C4-2B (cell line): Measurements from ENCODE around the gene AFF3.

Experiments used
- H3K27ac ChIP-seq: fragments of 450-650 bp; 2 replicates; pipeline ENCODE4 v1.5.1; 2017
- CTCF ChIP-seq: fragments of 450-650 bp; conservative IDR thresholded peaks from 2 replicates; pipeline ENCODE4 v1.5.1; 2017; ENCODE audit warnings: mild to moderate bottlenecking
- ZFX ChIP-seq: fragments of 450-650 bp; IDR thresholded peaks from 2 replicates; pipeline ENCODE4 v1.6.1; 2017

AFF3 gene

GRCh38 chr2:99688699-99689098 lies 453.7 kb downstream of the AFF3 start:
- H3K27ac ChIP-seq, result no peak overlapping the region
- no peak for TF ChIP-seq CTCF
- no peak for TF ChIP-seq ZFX

- TF ChIP-seq CTCF (no peak), ZFX (no peak)
- H3K27ac ChIP-seq, result no peak overlapping the region
Measured at GRCh38 chr2:99682275-99683060, 459.9 kb downstream of the AFF3 start.

GRCh38 chr2:99680946-99681345 lies 461.4 kb downstream of the AFF3 start:
- no peak overlapping the region for H3K27ac ChIP-seq
- TF ChIP-seq ZFX (no peak), CTCF (no peak)

- TF ChIP-seq CTCF (no peak), ZFX (no peak)
- H3K27ac ChIP-seq, result no peak overlapping the region
Measured at GRCh38 chr2:99679518-99679917, 462.9 kb downstream of the AFF3 start.

- TF ChIP-seq ZFX (no peak), CTCF (no peak)
- H3K27ac ChIP-seq, result no peak overlapping the region
Measured at GRCh38 chr2:99678625-99679024, 463.8 kb downstream of the AFF3 start.

GRCh38 chr2:99677814-99678213 lies 464.6 kb downstream of the AFF3 start:
- no peak overlapping the region for H3K27ac ChIP-seq
- TF ChIP-seq ZFX, result no peak
- no peak for TF ChIP-seq CTCF

- TF ChIP-seq CTCF, result no peak
- TF ChIP-seq ZFX, result no peak
- no peak overlapping the region for H3K27ac ChIP-seq
Measured at GRCh38 chr2:99675130-99675661, 467.2 kb downstream of the AFF3 start.
